HG03342 (cell line): ENCODE measurements around the gene HS6ST1.
"Not testable (repeated sequence)": the region's sequence is repeated elsewhere in the genome, so short reads cannot be mapped to it uniquely, and the experiment has no call there.

Experiments used
- ATAC-seq: cut with Tn5 transposase; IDR thresholded peaks from one replicate; pipeline ENCODE4 v1.9.1; 2021; ENCODE audit warnings: mild to moderate bottlenecking, moderate library complexity; ENCODE audit not compliant: unreplicated experiment

HS6ST1 gene

DNA sequence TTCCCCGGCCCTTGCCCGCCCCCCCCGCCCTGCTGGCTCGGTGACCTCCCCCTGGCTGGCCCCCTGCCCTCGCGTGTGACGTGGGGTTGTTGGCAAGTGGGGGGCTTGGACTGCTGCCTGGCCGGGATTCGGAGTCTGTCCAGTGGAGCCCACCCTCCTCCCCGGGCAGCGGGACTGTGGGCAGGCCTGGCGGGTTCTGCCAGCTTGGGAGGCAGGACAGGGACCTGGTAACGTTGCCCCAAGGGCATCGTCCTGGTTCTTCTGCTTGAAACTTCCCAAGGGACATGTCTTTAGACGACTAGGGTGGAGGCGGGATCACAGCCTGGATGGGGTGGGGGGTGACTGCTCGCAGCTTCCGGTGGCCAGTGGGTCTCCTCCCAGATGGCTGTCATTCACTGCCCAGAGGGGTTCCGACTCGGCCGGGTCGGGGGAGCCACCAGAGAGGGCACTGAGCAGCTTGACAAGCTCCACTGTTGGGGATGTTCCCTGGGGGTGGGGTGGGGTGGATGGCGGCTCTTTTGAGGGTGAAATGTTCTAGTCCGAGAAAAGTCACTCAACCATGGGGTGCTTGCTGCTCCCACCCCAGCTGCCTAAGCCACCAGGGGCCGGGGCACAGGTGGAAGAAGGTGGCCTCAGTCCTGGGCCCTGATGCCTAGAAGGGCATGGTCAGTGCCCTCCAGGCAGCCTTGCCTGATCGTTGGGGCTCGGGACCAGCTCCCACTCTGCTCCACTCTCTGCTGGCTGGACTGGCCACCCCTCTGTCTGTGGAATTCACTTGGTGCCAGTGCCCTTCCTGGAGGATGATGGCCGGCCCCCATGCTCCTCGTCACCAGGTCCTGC is 4.3 kb upstream of the HS6ST1 start:
- no peak for ATAC-seq

- peak; percentile 54 for ATAC-seq
These were observed 3.4 kb upstream of the HS6ST1 start for GRCh38 chr2:128321784-128322714.

- no peak for ATAC-seq
These were observed 2.5 kb upstream of the HS6ST1 start for GRCh38 chr2:128320906-128321771.

- no peak for ATAC-seq
These were observed 1.7 kb upstream of the HS6ST1 start for GRCh38 chr2:128320192-128320905.

DNA sequence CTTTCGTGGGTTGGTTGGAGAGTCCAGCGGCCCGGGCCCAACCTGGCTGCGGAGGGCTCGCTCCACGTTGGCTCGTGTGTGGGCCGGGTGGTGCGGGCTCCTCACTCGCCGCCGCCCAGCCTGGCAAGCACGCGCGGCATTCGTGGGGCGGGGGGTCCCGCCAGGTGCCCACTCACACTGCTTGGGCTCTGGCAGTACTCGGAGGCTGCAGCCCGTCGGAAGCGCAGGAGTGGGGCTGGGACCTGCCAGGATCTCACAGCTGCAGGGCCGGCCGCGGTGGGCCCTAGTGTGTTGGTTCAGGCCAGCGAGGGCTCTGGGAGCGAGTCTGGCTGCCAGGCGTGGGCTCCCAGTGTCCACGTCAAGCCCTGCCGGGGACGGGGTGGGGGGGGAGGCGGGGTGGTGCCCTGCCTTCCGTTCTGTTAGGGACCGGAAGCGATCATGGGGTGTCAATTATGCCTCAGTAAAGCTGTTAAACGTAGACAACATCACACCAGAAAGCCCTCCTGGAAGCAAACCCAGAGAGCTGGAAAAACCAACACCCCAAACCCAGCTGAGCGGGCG is 1.0 kb upstream of the HS6ST1 start:
- no peak for ATAC-seq

DNA sequence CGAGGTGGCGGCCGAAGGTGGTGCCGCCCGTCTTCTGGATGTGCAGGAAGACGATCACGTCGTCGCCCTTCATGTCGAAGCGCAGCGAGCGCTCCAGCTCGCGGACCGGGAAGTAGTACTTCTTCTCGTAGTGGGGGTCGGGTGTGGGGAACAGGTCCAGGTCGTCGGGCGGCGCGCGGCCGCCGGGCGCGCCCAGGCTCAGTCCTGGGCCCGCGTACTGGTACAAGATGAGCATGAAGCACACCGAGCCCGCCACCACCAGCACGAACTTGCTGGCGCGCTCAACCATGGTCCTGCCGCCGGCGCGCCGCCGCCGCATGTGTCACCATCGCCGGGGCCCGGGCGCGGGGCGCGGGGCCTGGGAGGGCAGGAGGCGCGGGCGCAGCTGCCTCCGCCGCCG is 423 bp downstream of the HS6ST1 start:
- ATAC-seq, result peak; percentile 14

- ATAC-seq, result not testable (repeated sequence)
These were observed 806 bp downstream of the HS6ST1 start for GRCh38 chr2:128317899-128318225.

GRCh38 chr2:128317181-128317898 is 1.3 kb downstream of the HS6ST1 start:
- ATAC-seq, result peak; percentile 50

DNA sequence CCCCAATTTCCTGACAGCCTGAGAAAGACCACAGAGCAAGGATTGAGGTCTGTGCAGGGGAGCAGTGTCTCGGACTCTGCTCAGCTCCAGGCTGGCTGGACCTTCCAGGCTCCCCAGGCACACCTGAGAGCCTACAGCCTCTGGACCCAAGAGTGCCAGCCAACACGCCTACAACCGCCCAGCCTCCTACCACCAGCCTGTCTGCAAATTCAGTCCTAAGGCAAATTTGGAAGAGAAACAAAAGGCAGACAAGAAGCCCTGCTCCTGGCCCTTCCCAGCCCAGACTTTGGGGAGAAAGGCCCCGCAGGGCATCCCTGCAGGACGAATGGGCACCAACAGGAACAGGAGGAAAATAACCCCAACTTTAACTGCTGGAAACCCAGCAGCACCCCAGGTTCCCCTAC is 1.9 kb downstream of the HS6ST1 start:
- no peak for ATAC-seq

GRCh38 chr2:128315829-128316776 is 2.6 kb downstream of the HS6ST1 start:
- no peak for ATAC-seq

DNA sequence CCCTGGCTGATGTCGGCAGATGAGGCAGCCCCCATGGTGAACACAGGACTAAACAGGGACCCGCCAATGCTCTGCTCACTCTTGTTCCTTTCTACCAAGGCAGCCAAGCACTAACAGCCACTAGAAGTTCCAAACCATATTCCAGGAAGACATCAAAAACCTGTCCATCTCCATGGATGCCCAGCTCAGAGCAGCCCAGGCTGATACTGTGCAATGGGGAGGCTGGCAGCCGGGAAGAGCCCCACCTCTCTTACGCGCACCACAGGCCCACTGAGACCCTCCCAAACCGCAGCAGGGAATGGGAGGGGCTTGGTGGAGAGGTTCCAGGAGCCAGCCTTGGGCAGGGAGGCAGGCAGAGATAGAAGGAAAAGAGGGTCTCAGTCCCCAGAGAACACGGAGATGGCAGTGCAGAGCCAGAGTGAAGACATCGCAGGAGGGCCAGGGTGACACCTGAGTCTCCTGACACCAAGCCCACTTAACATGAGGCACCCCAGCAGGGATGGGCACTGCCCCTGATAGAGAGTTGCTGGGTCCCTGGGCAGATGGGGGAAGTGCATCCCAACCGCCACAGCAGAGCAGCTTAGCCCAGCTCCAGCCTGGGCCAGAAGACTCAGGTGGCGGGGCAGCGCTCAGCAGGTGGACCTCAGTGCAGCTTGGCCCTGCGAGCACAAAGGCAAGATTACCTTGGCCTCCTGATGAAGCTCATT is 3.4 kb downstream of the HS6ST1 start:
- ATAC-seq, result no peak

- no peak for ATAC-seq
These were observed 4.1 kb downstream of the HS6ST1 start for GRCh38 chr2:128314348-128315121.

- no peak for ATAC-seq
These were observed 4.7 kb downstream of the HS6ST1 start for GRCh38 chr2:128313931-128314347.

GRCh38 chr2:128313091-128313836 is 5.4 kb downstream of the HS6ST1 start:
- ATAC-seq, result no peak

GRCh38 chr2:128312411-128312810 is 6.3 kb downstream of the HS6ST1 start:
- ATAC-seq, result no peak

GRCh38 chr2:128311755-128312341 is 6.8 kb downstream of the HS6ST1 start:
- no peak for ATAC-seq
